IPS-18c (cell line): ENCODE measurements around the gene ABHD1.
A peak's percentile ranks its signal among the peaks of the same experiment; 100 is the strongest.

ENCODE experiments used
- H3K4me3 ChIP-seq: 2 replicates; pipeline ENCODE4 v1.7.0; 2013; ENCODE audit warnings: low read depth, mild to moderate bottlenecking, low read length, moderate library complexity; ENCODE audit not compliant: insufficient read depth
- H3K9me3 ChIP-seq: one replicate; pipeline ENCODE4 v1.6.1; 2013; ENCODE audit warnings: mild to moderate bottlenecking, low read length, moderate library complexity; ENCODE audit not compliant: control insufficient read depth, insufficient read depth

The ABHD1 gene

GRCh38 chr2:27085673-27086089 lies 37.9 kb upstream of the ABHD1 start:
- Histone ChIP-seq H3K4me3 (peak overlapping the region; percentile 69), H3K9me3 (no peaks in the 10 kb centered on the region)

- H3K4me3 ChIP-seq = peak overlapping the region; percentile 75
- H3K9me3 ChIP-seq = no peaks in the 10 kb centered on the region
These were observed 37.4 kb upstream of the ABHD1 start for GRCh38 chr2:27086090-27086723.

GRCh38 chr2:27086724-27087593 lies 36.7 kb upstream of the ABHD1 start, which contains the start of gene KHK:
Gene KHK, plus strand, starts transcription at chr2:27086772. Its CDS starts 488 bp downstream, at chr2:27087260.
- Histone ChIP-seq H3K4me3 (peak within 1 kb of the TSS; percentile 75), H3K9me3 (no peaks in the 10 kb centered on the region)

- Histone ChIP-seq H3K4me3 (no peak overlapping the region), H3K9me3 (no peaks in the 10 kb centered on the region)
These were observed 35.7 kb upstream of the ABHD1 start for GRCh38 chr2:27087823-27088410.

GRCh38 chr2:27088634-27089033 lies 35.0 kb upstream of the ABHD1 start:
- no peaks in the 10 kb centered on the region for H3K9me3 ChIP-seq
- no peak overlapping the region for H3K4me3 ChIP-seq

GRCh38 chr2:27089111-27089954 lies 34.3 kb upstream of the ABHD1 start:
- H3K4me3 ChIP-seq = no peak overlapping the region
- H3K9me3 ChIP-seq = no peaks in the 10 kb centered on the region

GRCh38 chr2:27091746-27092695 lies 31.6 kb upstream of the ABHD1 start:
- no peaks in the 10 kb centered on the region for H3K9me3 ChIP-seq
- H3K4me3 ChIP-seq = no peak overlapping the region

- Histone ChIP-seq H3K9me3 (no peaks in the 10 kb centered on the region), H3K4me3 (no peak overlapping the region)
These were observed 30.8 kb upstream of the ABHD1 start for GRCh38 chr2:27092696-27093429.

GRCh38 chr2:27093430-27094352 lies 29.9 kb upstream of the ABHD1 start:
- no peak overlapping the region for H3K4me3 ChIP-seq
- H3K9me3 ChIP-seq = no peaks in the 10 kb centered on the region

- Histone ChIP-seq H3K9me3 (no peaks in the 10 kb centered on the region), H3K4me3 (no peak overlapping the region)
These were observed 29.1 kb upstream of the ABHD1 start for GRCh38 chr2:27094353-27094984.

- no peak overlapping the region for H3K4me3 ChIP-seq
- no peaks in the 10 kb centered on the region for H3K9me3 ChIP-seq
These were observed 28.2 kb upstream of the ABHD1 start for GRCh38 chr2:27095427-27095744.

GRCh38 chr2:27095745-27096651 lies 27.6 kb upstream of the ABHD1 start:
- no peaks in the 10 kb centered on the region for H3K9me3 ChIP-seq
- H3K4me3 ChIP-seq = peak overlapping the region; percentile 44

GRCh38 chr2:27096748-27097297 lies 26.8 kb upstream of the ABHD1 start:
- H3K4me3 ChIP-seq = no peak overlapping the region
- H3K9me3 ChIP-seq = no peaks in the 10 kb centered on the region
